ENCODE measurements around the gene HNRNPK. TPM values are rescaled to one million over a fixed set of nuclear protein-coding genes. Genes with fewer than 3 reads are reported as not detected.

Gene HNRNPK
- total RNA-seq, 1 donor from 2014 or later = 512 TPM

- DNase-seq (ENCODE audit: extremely low spot score, unreplicated experiment) = no peak
- H3K4me1 Mint-ChIP-seq (ENCODE audit: unreplicated experiment) = peaks cover 17% of the 10 kb centered on the region
- no peaks in the 10 kb centered on the region for H3K9me3 Mint-ChIP-seq (ENCODE audit: unreplicated experiment)
- H3K27me3 Mint-ChIP-seq (ENCODE audit: unreplicated experiment) = no peaks in the 10 kb centered on the region
- H3K27ac Mint-ChIP-seq (ENCODE audit: unreplicated experiment) = no peak overlapping the region
- TF ChIP-seq CTCF (IDR thresholded peaks at IDR 0.05) = no peak
- no peak overlapping the region for H3K4me3 Mint-ChIP-seq (ENCODE audit: unreplicated experiment)
- H3K36me3 Mint-ChIP-seq (ENCODE audit: unreplicated experiment) = no peaks in the 10 kb centered on the region
Measured at GRCh38 chr9:83932011-83932410, 48.0 kb downstream of the HNRNPK start.

- Mint-ChIP-seq H3K27me3 (ENCODE audit: unreplicated experiment) (no peaks in the 10 kb centered on the region), H3K4me3 (ENCODE audit: unreplicated experiment) (no peak overlapping the region), H3K36me3 (ENCODE audit: unreplicated experiment) (no peaks in the 10 kb centered on the region), H3K27ac (ENCODE audit: unreplicated experiment) (no peak overlapping the region), H3K4me1 (ENCODE audit: unreplicated experiment) (peaks cover 12% of the 10 kb centered on the region), H3K9me3 (ENCODE audit: unreplicated experiment) (no peaks in the 10 kb centered on the region)
- DNase-seq (ENCODE audit: extremely low spot score, unreplicated experiment) = no peak
- TF ChIP-seq CTCF (IDR thresholded peaks at IDR 0.05) = no peak
Measured at GRCh38 chr9:83930881-83931280, 49.1 kb downstream of the HNRNPK start.

GRCh38 chr9:83927591-83927990 lies 52.4 kb downstream of the HNRNPK start:
- H3K4me3 Mint-ChIP-seq (ENCODE audit: unreplicated experiment) = no peak overlapping the region

GRCh38 chr9:83920927-83921707 lies 58.9 kb downstream of the HNRNPK start, which contains the start of gene KIF27:
TSS of gene KIF27 (minus strand) at chr9:83921432. CDS start at chr9:83915591, 5,841 bp downstream.
- no peaks in the 10 kb centered on the region for H3K27me3 Mint-ChIP-seq (ENCODE audit: unreplicated experiment)
- peak; percentile 100 for DNase-seq (ENCODE audit: extremely low spot score, unreplicated experiment)
- peaks cover 4% of the 10 kb centered on the region for H3K36me3 Mint-ChIP-seq (ENCODE audit: unreplicated experiment)
- H3K4me3 Mint-ChIP-seq (ENCODE audit: unreplicated experiment) = peak within 1 kb of the TSS; percentile 88
- H3K27ac Mint-ChIP-seq (ENCODE audit: unreplicated experiment) = peak within 1 kb of the TSS; percentile 97
- H3K4me1 Mint-ChIP-seq (ENCODE audit: unreplicated experiment) = peaks cover 12% of the 10 kb centered on the region
- TF ChIP-seq CTCF (IDR thresholded peaks at IDR 0.05) = peak; percentile 58
- H3K9me3 Mint-ChIP-seq (ENCODE audit: unreplicated experiment) = no peaks in the 10 kb centered on the region

More at GRCh38 chr9:83927591-83927990, 52.4 kb downstream of the HNRNPK start:
- Mint-ChIP-seq H3K27me3 (ENCODE audit: unreplicated experiment) (no peaks in the 10 kb centered on the region), H3K27ac (ENCODE audit: unreplicated experiment) (no peak overlapping the region), H3K9me3 (ENCODE audit: unreplicated experiment) (no peaks in the 10 kb centered on the region), H3K4me1 (ENCODE audit: unreplicated experiment) (no peaks in the 10 kb centered on the region), H3K36me3 (ENCODE audit: unreplicated experiment) (no peaks in the 10 kb centered on the region)
- TF ChIP-seq CTCF (IDR thresholded peaks at IDR 0.05) = no peak
- DNase-seq (ENCODE audit: extremely low spot score, unreplicated experiment) = no peak

GRCh38 chr9:83920469-83920926 lies 59.5 kb downstream of the HNRNPK start:
- no peaks in the 10 kb centered on the region for H3K9me3 Mint-ChIP-seq (ENCODE audit: unreplicated experiment)
- no peak for DNase-seq (ENCODE audit: extremely low spot score, unreplicated experiment)
- H3K4me3 Mint-ChIP-seq (ENCODE audit: unreplicated experiment) = peak overlapping the region; percentile 88
- peaks cover 12% of the 10 kb centered on the region for H3K4me1 Mint-ChIP-seq (ENCODE audit: unreplicated experiment)
- peak; percentile 47 for TF ChIP-seq CTCF (IDR thresholded peaks at IDR 0.05)
- H3K27ac Mint-ChIP-seq (ENCODE audit: unreplicated experiment) = peak overlapping the region; percentile 97
- H3K36me3 Mint-ChIP-seq (ENCODE audit: unreplicated experiment) = peaks cover 4% of the 10 kb centered on the region
- no peaks in the 10 kb centered on the region for H3K27me3 Mint-ChIP-seq (ENCODE audit: unreplicated experiment)

Data from osteocyte (in vitro differentiated cells).